Natural killer cell (primary cell): Measurements from ENCODE around the gene KAZN. TPM values are rescaled to one million over a fixed set of nuclear protein-coding genes. Genes with fewer than 3 reads are reported as not detected.

Experiments
- ATAC-seq, 3 donors: fragments of 150-1000 bp in 2 of 3; fragments of 200-7000 bp in 1 of 3; cut with Tn5 transposase; 1 replicate in 1 of 3; 2 replicates in 2 of 3; pipeline ENCODE4 v1.10.0; 2021; ENCODE audit warnings: mild to moderate bottlenecking in 2 of 3, moderate library complexity in 2 of 3
- DNase-seq, 2 donors: peaks; one replicate each; pipeline versions ENCODE4 v3.0.0 to v3.0.0-alpha.2; 2013 to 2021; ENCODE audit warnings: mixed read lengths in 1 of 2
- H3K27ac ChIP-seq: one replicate; pipeline ENCODE4 v1.5.1; 2013; ENCODE audit warnings: mild to moderate bottlenecking, low read length
- H3K27me3 ChIP-seq: one replicate; pipeline ENCODE4 v1.6.1; 2013; ENCODE audit warnings: low read length; ENCODE audit not compliant: control insufficient read depth, insufficient read depth
- H3K36me3 ChIP-seq: one replicate; pipeline ENCODE4 v1.6.1; 2013; ENCODE audit warnings: low read length; ENCODE audit not compliant: control insufficient read depth, insufficient read depth
- H3K4me1 ChIP-seq: one replicate; pipeline ENCODE4 v1.6.1; 2013; ENCODE audit warnings: low read length; ENCODE audit not compliant: control insufficient read depth, insufficient read depth
- H3K4me3 ChIP-seq: one replicate; pipeline ENCODE4 v1.5.1; 2013; ENCODE audit warnings: low read length
- H3K9me3 ChIP-seq: one replicate; pipeline ENCODE4 v1.6.1; 2013; ENCODE audit warnings: low read length; ENCODE audit not compliant: control insufficient read depth, insufficient read depth
- H3K27ac Mint-ChIP-seq, 2 donors: one replicate each; pipeline ENCODE4 v1.8.0; 2022; ENCODE audit warnings: mild to moderate bottlenecking in 2 of 2, mixed read lengths in 2 of 2, moderate library complexity in 1 of 2
- H3K27me3 Mint-ChIP-seq, 2 donors: one replicate each; pipeline ENCODE4 v1.8.0; 2022; ENCODE audit warnings: low read depth in 2 of 2, mixed read lengths in 2 of 2
- H3K36me3 Mint-ChIP-seq: one replicate; pipeline ENCODE4 v1.8.0; 2022; ENCODE audit warnings: mixed read lengths
- H3K4me1 Mint-ChIP-seq, 2 donors: one replicate each; pipeline ENCODE4 v1.8.0; 2022; ENCODE audit warnings: mixed read lengths in 2 of 2
- H3K4me3 Mint-ChIP-seq: one replicate; pipeline ENCODE4 v1.8.0; 2022; ENCODE audit warnings: mild to moderate bottlenecking, moderate library complexity, mixed read lengths
- H3K9me3 Mint-ChIP-seq, 2 donors: one replicate each; pipeline ENCODE4 v1.8.0; 2022; ENCODE audit warnings: mixed read lengths in 2 of 2
- WGBS: methylation state at CpG from one replicate; pipeline ENCODE4 v1.1.7; 2013; ENCODE audit warnings: missing lambda C conversion rate; ENCODE audit not compliant: insufficient coverage; 5-methylcytosine and 5-hydroxymethylcytosine counted together
- intact Hi-C: fragments of 100-400 bp; cut with micrococcal nuclease; formaldehyde crosslinking; loops from one replicate; pipeline ENCODE4 v1.14.2; 2022
- total RNA-seq, 4 donors: library from RNA; stranded (reverse); fragments of 120-200 nt in 1 of 4; gene quantifications; one replicate each; pipeline versions ENCODE4 v1.2.3 to v1.2.4, GENCODE V29; 2013 to 2022
- TF ChIP-seq, protein P1 (sequence below): fragments of 200-600 bp; IDR thresholded peaks from one replicate; pipeline ENCODE4 v1.8.0; 2022; ENCODE audit warnings: antibody characterized with exemption

Gene KAZN
- total RNA-seq, 3 donors from 2014 or later (not counting 1 experiment from before 2014, with no cell fraction given) = 1.2 to 2.0 (median 1.7) TPM

- TF ChIP-seq, protein P1, sequence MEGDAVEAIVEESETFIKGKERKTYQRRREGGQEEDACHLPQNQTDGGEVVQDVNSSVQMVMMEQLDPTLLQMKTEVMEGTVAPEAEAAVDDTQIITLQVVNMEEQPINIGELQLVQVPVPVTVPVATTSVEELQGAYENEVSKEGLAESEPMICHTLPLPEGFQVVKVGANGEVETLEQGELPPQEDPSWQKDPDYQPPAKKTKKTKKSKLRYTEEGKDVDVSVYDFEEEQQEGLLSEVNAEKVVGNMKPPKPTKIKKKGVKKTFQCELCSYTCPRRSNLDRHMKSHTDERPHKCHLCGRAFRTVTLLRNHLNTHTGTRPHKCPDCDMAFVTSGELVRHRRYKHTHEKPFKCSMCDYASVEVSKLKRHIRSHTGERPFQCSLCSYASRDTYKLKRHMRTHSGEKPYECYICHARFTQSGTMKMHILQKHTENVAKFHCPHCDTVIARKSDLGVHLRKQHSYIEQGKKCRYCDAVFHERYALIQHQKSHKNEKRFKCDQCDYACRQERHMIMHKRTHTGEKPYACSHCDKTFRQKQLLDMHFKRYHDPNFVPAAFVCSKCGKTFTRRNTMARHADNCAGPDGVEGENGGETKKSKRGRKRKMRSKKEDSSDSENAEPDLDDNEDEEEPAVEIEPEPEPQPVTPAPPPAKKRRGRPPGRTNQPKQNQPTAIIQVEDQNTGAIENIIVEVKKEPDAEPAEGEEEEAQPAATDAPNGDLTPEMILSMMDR = no peak
- no peak for ATAC-seq
- no peaks in the 10 kb centered on the region for H3K36me3 ChIP-seq
- no peak overlapping the region for H3K27ac ChIP-seq
- no peaks in the 10 kb centered on the region for H3K4me1 ChIP-seq
- no peak for DNase-seq
- H3K27me3 ChIP-seq = no peaks in the 10 kb centered on the region
- Mint-ChIP-seq H3K4me3 (no peak overlapping the region), H3K9me3 (no peaks in the 10 kb centered on the region), H3K36me3 (no peaks in the 10 kb centered on the region), H3K27ac (no peak overlapping the region), H3K27me3 (peaks cover 4 to 7% of the 10 kb centered on the region in 2 donors), H3K4me1 (peaks cover 0 to 17% of the 10 kb centered on the region in 2 donors)
- H3K9me3 ChIP-seq = no peaks in the 10 kb centered on the region
- H3K4me3 ChIP-seq = no peak overlapping the region
- intact Hi-C loops = no loop called here
- 94% methylated on average over 29 of the region's 29 CpGs for WGBS
These were observed 457.4 kb downstream of the KAZN start for GRCh38 chr1:15055736-15056415.

- no peak overlapping the region for H3K27ac ChIP-seq
- intact Hi-C loops = no loop called here
- 85% methylated on average over 4 of the region's 4 CpGs for WGBS
These were observed 458.2 kb downstream of the KAZN start for GRCh38 chr1:15056515-15057285.

DNA sequence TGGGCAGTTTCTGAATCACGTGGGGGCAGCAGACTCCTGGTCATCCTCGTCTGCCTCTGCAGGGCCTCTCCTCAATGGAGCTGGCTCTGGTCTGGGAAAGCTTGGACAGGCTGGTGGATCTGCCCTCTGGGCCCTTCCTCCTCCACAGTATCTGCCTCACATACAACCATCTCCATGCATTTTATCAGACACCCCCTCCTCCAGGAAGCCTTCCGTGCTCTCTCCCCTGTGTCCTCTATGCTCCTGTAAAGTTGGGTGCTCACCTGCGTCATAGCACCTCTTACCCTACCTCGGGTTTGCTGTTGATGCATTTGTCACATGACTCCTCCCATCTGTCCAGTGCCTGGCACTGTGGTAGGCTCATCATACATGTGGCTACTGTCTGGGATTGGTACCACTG lies 459.3 kb downstream of the KAZN start:
- ATAC-seq (no peak), DNase-seq (no peak)
- Mint-ChIP-seq H3K4me1 (peaks cover 0 to 10% of the 10 kb centered on the region in 2 donors), H3K27ac (no peak overlapping the region), H3K4me3 (no peak overlapping the region), H3K36me3 (no peaks in the 10 kb centered on the region), H3K27me3 (peaks cover 4 to 7% of the 10 kb centered on the region in 2 donors), H3K9me3 (no peaks in the 10 kb centered on the region)
- Histone ChIP-seq H3K4me1 (no peaks in the 10 kb centered on the region), H3K27ac (no peak overlapping the region), H3K27me3 (no peaks in the 10 kb centered on the region), H3K36me3 (no peaks in the 10 kb centered on the region), H3K9me3 (peaks cover 6% of the 10 kb centered on the region), H3K4me3 (no peak overlapping the region)
- WGBS = 87% methylated on average over 5 of the region's 5 CpGs
- TF ChIP-seq, protein P1 = no peak
- intact Hi-C loops = no loop called here

More at GRCh38 chr1:15056515-15057285, 458.2 kb downstream of the KAZN start:
- Mint-ChIP-seq H3K9me3 (no peaks in the 10 kb centered on the region), H3K4me1 (peaks cover 0 to 15% of the 10 kb centered on the region in 2 donors), H3K27me3 (peaks cover 4 to 7% of the 10 kb centered on the region in 2 donors), H3K36me3 (no peaks in the 10 kb centered on the region), H3K27ac (no peak overlapping the region), H3K4me3 (no peak overlapping the region)
- no peaks in the 10 kb centered on the region for H3K27me3 ChIP-seq
- H3K9me3 ChIP-seq = no peaks in the 10 kb centered on the region
- H3K36me3 ChIP-seq = no peaks in the 10 kb centered on the region
- ATAC-seq (no peak), DNase-seq (no peak)
- no peak overlapping the region for H3K4me3 ChIP-seq
- no peaks in the 10 kb centered on the region for H3K4me1 ChIP-seq
- TF ChIP-seq, protein P1 = no peak
